Common myeloid progenitor, CD34-positive (primary cell): Measurements from ENCODE around the gene GNB1L.
A peak's percentile ranks its signal among the peaks of the same experiment; 100 is the strongest.

ENCODE experiments used
- CTCF ChIA-PET: fragments of 350-600 bp; sonication (Branson Sonifier 250); formaldehyde crosslinking; loops from one replicate; lab custom pipeline; 2021; ENCODE audit warnings: antibody characterized with exemption; lab: Charles Lee
- POLR2A ChIA-PET: fragments of 350-600 bp; sonication (Branson Sonifier 250); formaldehyde crosslinking; loops from one replicate; lab custom pipeline; 2021; ENCODE audit warnings: antibody characterized with exemption; lab: Charles Lee
- DNase-seq, 3 donors: peaks; one replicate each; pipeline versions ENCODE4 v3.0.0 to v3.0.0-alpha.2; 2013
- H3K27ac ChIP-seq, 2 experiments: 1 replicate in 1 of 2; 2 replicates in 1 of 2; pipeline ENCODE4 v1.7.0; 2013; ENCODE audit warnings: inconsistent platforms in 2 of 2, low read length in 2 of 2, mild to moderate bottlenecking in 2 of 2, low read depth in 1 of 2, moderate library complexity in 1 of 2; ENCODE audit not compliant: severe bottlenecking in 2 of 2, insufficient read depth in 1 of 2, poor library complexity in 1 of 2
- H3K27me3 ChIP-seq, 5 experiments: replicated peaks in 2 of 5; 1 replicate in 3 of 5; 2 replicates in 2 of 5; pipeline versions ENCODE4 v1.6.1 to v1.7.0; 2013; ENCODE audit warnings: low read length in 4 of 5, mild to moderate bottlenecking in 2 of 5, moderate library complexity in 2 of 5, inconsistent platforms in 1 of 5; ENCODE audit not compliant: insufficient read depth in 5 of 5, control insufficient read depth in 4 of 5
- H3K36me3 ChIP-seq, 4 experiments: 1 replicate in 2 of 4; 2 replicates in 2 of 4; pipeline versions ENCODE4 v1.6.1 to v1.7.0; 2013; ENCODE audit warnings: low read length in 3 of 4, control low read depth in 1 of 4, mild to moderate bottlenecking in 1 of 4; ENCODE audit not compliant: control insufficient read depth in 4 of 4, insufficient read depth in 4 of 4
- H3K4me1 ChIP-seq, 4 experiments: 1 replicate in 3 of 4; 2 replicates in 1 of 4; pipeline versions ENCODE4 v1.6.1 to v1.7.1; 2013; ENCODE audit warnings: low read length in 3 of 4, mild to moderate bottlenecking in 3 of 4, control low read depth in 1 of 4, inconsistent platforms in 1 of 4, moderate library complexity in 1 of 4; ENCODE audit not compliant: control insufficient read depth in 4 of 4, insufficient read depth in 4 of 4; ENCODE audit errors: control extremely low read depth in 1 of 4
- H3K4me3 ChIP-seq, 7 experiments: 1 replicate in 4 of 7; 2 replicates in 3 of 7; pipeline versions ENCODE4 v1.5.1 to v1.7.0; 2013; ENCODE audit warnings: mild to moderate bottlenecking in 7 of 7, low read length in 6 of 7, moderate library complexity in 6 of 7, inconsistent platforms in 2 of 7, low read depth in 2 of 7, control low read depth in 1 of 7; ENCODE audit not compliant: insufficient read depth in 4 of 7, control insufficient read depth in 1 of 7; ENCODE audit errors: extremely low read depth in 1 of 7
- H3K9me3 ChIP-seq, 5 experiments: 1 replicate in 4 of 5; 2 replicates in 1 of 5; pipeline versions ENCODE4 v1.6.1 to v1.7.1; 2013; ENCODE audit warnings: low read length in 4 of 5, mild to moderate bottlenecking in 2 of 5, inconsistent platforms in 1 of 5, low read depth in 1 of 5, moderate library complexity in 1 of 5; ENCODE audit not compliant: control insufficient read depth in 4 of 5, insufficient read depth in 2 of 5; ENCODE audit errors: control extremely low read depth in 1 of 5
- WGBS: methylation state at CpG from one replicate; pipeline ENCODE4 v1.1.5; 2013; ENCODE audit not compliant: insufficient coverage; 5-methylcytosine and 5-hydroxymethylcytosine counted together

The GNB1L gene

DNA sequence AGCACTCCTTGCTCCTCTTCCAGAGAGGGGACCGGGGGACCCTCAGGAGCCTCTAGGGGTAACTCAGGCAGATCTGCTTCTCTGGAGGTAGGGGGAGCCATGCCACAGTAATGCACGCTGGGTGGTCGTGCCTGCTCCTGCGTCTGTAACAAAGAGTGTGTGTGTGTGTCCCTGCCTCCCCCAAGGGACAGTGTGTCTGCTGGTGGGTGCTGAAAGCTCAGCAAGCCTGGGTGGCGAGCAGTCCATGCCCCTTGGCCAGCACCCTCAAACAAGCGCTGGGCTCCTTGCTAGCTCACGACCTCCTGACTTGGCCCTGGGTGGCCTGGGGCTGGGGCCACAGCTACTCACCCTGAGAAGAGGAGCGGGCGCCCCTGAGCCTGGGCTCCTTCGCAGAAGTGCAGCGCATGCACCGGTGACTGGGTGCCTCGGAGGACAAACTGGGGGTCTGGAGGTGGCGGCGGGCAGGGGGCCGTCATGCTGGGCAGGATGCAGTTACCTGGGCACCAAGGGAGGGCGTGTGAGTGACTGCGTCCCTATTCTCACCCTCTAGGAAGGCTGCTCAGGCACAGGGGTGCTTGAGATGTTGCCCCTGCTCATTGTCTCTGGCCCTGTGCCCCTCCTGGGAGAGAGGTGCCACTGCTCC, 33.7 kb downstream of the GNB1L start:
- POLR2A ChIA-PET: no interaction called here
- CTCF ChIA-PET: interaction anchor here (0.8 to 1.3 kb wide), 2 partner anchors 55 to 89 kb away, joined by 3 read pairs; no protein-coding TSS in a partner anchor
- 97% methylated on average over 18 of the region's 18 CpGs for WGBS

DNA sequence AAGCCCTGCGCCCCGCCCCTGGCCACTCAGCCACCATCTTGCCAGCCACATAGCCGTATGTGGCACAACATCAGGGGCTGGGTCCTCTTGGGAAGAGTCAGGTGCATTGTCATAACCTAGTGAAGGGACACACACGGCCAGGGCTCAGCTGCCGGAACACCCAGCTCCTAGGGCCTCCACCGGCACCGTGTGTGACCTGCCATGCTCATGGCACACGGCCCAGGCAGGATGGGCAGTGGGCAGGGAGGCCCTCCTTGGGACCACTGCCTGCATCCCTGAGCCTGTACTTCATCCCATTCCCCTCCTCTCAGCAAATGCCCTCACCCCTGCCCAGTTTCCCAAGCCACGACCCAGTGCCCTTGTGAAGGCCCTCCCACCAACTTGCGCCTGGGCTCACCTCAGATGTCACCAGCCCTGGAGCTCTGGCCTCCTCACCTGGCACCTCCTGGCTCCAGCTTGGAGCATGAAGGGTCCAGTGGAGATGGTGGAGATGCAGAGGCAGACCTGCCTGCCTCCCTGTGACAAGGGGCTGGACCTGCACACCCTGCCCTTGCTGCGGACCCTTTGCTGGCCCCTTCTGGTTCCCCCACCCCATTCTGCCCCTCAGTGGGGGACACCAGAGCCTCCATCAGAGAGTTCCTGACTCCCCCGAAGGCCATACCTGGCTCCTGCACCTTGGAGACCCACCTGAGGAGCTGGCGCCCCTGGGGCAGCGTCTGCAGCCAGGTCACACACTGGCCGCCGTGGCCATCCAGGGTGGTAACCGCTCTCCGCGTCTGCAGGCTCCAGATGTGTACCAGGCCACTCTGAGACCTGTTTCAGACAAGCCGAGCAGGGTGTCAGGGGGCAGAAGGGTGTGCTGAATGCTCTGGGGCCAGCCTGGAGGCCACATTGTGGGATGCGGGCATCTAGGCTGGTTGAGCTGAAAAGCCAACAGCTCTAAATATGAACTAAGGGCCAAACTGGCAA, 34.5 kb downstream of the GNB1L start:
- H3K27me3 ChIP-seq: no peaks in the 10 kb centered on the region
- ChIA-PET POLR2A (no interaction called here), CTCF (interaction anchor here (0.8 to 1.8 kb wide), 3 partner anchors 12 to 90 kb away, joined by 3 to 4 read pairs (median 3); no protein-coding TSS in a partner anchor)
- H3K27ac ChIP-seq: no peak overlapping the region
- H3K4me3 ChIP-seq: no peak overlapping the region
- WGBS: 97% methylated on average over 20 of the region's 21 CpGs
- H3K9me3 ChIP-seq: no peaks in the 10 kb centered on the region
- H3K36me3 ChIP-seq: no peaks in the 10 kb centered on the region
- DNase-seq: no peak
- no peaks in the 10 kb centered on the region for H3K4me1 ChIP-seq

More for the DNA sequence above, 33.7 kb downstream of the GNB1L start:
- Histone ChIP-seq H3K9me3 (no peaks in the 10 kb centered on the region), H3K4me3 (no peak overlapping the region), H3K36me3 (no peaks in the 10 kb centered on the region), H3K27me3 (no peaks in the 10 kb centered on the region), H3K4me1 (no peaks in the 10 kb centered on the region), H3K27ac (no peak overlapping the region)
- DNase-seq: peak in 2 of 3 donors; percentile 12 to 16

DNA sequence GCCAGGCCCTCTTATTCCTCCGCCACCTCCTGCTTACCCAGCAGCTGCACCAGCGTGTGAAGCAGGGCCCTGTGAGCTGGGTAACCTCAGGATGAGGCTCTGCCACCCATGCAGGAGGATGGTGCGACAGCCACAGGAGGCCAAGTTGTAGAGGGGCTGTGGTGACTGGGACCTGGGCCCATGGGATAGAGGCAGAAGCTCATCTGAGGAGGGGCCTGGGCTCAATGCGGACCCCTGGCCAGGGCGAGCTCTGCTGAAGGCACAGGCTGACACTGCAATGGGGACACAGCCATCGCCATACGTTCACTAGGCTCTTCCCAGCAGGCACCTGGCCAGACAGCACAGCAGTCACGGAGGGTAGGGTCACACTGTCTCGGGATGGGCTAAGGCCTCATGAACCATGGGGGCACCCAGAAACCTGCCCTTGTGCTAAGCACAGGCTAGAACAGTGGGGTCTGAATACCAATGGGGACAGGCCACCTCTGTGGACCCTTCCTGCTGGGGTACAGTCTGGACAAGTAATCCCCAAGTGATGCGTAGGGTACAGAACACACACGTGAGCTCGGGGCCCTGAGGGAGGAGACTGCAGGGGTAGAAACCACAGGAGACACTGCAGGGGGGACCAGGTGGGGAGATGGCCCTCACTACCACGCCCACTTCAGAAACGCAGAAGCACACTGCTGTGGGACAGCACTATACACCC, 35.3 kb downstream of the GNB1L start:
- Histone ChIP-seq H3K9me3 (no peaks in the 10 kb centered on the region), H3K27me3 (no peaks in the 10 kb centered on the region), H3K36me3 (no peaks in the 10 kb centered on the region), H3K4me3 (no peak overlapping the region), H3K27ac (no peak overlapping the region), H3K4me1 (no peaks in the 10 kb centered on the region)
- DNase-seq: no peak
- 95% methylated on average over 14 of the region's 14 CpGs for WGBS
- CTCF ChIA-PET: interaction anchor here (1.8 kb wide), 1 partner anchor 13 kb away, joined by 4 read pairs; no protein-coding TSS in a partner anchor
- POLR2A ChIA-PET: no interaction called here

DNA sequence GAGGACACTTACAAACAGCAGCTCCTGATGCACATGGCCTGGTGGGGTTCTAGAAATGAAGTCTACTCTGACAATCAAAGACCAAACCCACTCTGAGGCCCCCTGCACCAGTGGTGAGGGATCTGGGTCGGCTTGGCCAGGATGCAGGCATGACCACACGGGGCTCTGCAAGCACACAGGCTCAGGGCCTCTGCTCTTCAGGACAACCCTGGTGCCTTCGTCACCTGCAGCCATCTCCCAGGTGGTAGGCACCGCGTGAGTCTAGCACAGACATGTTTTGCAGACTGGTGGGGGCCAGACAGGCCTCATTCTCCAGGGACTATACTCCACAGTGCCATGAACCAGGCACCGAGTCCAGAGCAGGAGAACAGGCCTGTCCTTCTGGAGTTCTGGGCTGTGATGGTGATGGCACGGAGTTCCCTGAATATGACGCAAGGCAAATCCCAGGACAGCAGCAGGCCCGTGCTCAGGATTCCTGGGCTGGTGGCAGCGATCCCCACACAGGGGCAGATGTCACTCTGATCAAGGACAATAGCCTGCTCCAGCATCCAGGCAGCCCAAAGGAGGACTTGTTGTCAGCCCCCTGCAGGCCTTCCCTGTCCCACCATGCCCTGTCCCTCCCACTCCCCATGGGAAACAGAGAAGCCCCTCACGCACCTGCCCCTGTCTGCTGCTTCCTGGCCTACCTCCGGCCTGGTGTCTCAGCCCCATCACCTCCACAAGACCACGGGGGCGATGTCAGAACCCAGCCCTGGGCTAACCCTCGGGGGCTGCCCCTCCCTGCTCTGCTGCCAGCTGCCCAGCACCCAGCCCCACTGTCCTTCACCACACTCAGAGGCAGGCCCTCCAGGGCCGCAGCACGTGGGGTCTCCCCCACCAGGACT, 36.1 kb downstream of the GNB1L start:
- Histone ChIP-seq H3K4me3 (no peak overlapping the region), H3K36me3 (no peaks in the 10 kb centered on the region), H3K27me3 (no peaks in the 10 kb centered on the region), H3K9me3 (no peaks in the 10 kb centered on the region), H3K4me1 (no peaks in the 10 kb centered on the region), H3K27ac (no peak overlapping the region)
- POLR2A ChIA-PET: no interaction called here
- 97% methylated on average over 12 of the region's 17 CpGs for WGBS
- CTCF ChIA-PET: interaction anchor here (1.8 kb wide), 1 partner anchor 14 kb away, joined by 4 read pairs; no protein-coding TSS in a partner anchor
- DNase-seq: no peak

DNA sequence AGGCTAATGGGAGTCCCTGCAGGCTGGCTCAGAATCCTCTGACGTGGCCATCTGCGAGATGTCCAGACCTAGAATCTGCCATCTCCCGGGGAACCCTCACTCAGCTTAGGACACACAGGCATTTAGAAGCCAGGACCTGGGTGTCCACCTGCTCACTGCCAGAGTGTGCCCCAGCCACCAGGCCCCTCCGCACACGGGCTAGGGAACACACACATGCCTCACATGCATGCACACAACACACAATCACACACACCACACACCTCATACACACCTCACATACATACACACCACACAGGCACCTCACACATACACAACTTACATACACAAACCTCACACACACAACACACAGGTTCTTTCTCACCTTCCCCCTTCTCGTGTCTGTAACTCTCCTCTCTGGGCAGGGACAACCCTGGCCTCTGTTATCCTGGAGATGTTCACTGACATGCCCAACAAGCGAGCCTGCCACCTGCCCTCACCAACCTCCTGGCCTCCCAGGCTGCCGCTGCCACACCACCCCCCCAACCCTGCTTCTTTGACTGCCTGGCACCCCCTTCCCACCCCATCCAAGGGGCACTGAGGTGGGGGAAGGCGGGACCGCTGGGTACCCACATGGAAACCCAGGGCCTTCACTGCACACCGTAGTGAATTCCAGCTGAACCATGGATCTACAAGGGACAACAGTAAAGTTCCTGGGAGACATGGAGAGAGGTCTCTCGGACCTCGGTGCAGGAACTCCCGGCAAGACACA, 38.1 kb downstream of the GNB1L start:
- DNase-seq: no peak
- H3K9me3 ChIP-seq: no peaks in the 10 kb centered on the region
- no peak overlapping the region for H3K4me3 ChIP-seq
- H3K27me3 ChIP-seq: no peaks in the 10 kb centered on the region
- peaks cover 0 to 5% (median under 1%) of the 10 kb centered on the region in 4 experiments for H3K36me3 ChIP-seq
- no peak overlapping the region for H3K27ac ChIP-seq
- POLR2A ChIA-PET: no interaction called here
- no peaks in the 10 kb centered on the region for H3K4me1 ChIP-seq
- 95% methylated on average over 9 of the region's 14 CpGs for WGBS
- CTCF ChIA-PET: no interaction called here

DNA sequence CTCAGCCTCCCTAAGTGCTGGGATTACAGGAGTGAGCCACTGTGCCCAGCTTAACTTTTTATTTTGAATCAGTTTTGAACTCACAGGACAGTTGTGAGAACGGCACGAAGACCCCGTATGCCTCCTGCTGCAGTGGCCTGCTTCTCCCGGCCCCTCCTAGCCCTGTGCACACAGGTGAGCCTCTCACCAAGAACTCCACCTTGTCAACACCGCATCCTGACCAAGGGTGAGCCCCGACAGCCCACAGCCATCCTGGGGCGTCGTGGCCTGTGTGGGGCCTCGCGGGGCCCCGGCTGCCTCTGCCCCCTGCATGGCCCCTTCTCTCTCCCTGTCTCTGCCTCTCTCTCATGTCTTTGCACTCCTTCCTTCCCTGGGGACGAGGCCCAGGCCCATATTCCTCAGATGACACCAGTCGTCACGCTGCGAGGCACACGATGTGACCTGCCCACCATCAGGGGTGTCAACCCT, 38.8 kb downstream of the GNB1L start:
- ChIA-PET POLR2A (no interaction called here), CTCF (no interaction called here)
- Histone ChIP-seq H3K36me3 (peaks cover 0 to 5% (median under 1%) of the 10 kb centered on the region in 4 experiments), H3K4me1 (no peaks in the 10 kb centered on the region), H3K9me3 (no peaks in the 10 kb centered on the region), H3K27me3 (no peaks in the 10 kb centered on the region), H3K27ac (peak overlapping the region in 1 of 2 experiments; percentile 49), H3K4me3 (no peak overlapping the region)
- no peak for DNase-seq
- 94% methylated on average over 16 of the region's 16 CpGs for WGBS
